Activated naive CD8-positive, alpha-beta T cell treated with anti-CD3 and anti-CD28 coated beads, Interleukin-2, amount 50 U/mL, for 16 hours (primary cell): ENCODE results near the gene FANCM.

Source experiments
- DNase-seq: peaks from one replicate; pipeline ENCODE4 v3.0.0-alpha.2; 2020; ENCODE audit warnings: low read depth, low spot score

Gene FANCM

DNA sequence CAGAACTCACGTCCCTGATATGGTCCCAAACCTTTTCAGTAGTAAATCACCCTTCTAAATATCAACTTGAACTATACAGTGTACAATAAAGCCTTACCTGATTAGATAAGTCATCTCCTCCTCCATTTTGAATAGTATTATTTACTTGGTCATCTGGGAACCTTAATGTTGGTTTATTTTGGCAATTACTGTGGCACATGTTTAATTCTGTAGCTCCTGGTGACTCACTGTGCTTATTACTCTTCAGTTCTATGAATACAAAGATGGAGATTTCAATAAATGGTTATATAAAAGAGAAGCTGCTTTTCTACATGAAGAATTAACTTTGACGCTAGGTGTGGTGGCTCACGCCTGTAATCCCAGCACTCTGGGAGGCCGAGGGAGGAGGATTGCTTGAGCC, 91.8 kb downstream of the FANCM start:
- DNase-seq, result no peak

DNA sequence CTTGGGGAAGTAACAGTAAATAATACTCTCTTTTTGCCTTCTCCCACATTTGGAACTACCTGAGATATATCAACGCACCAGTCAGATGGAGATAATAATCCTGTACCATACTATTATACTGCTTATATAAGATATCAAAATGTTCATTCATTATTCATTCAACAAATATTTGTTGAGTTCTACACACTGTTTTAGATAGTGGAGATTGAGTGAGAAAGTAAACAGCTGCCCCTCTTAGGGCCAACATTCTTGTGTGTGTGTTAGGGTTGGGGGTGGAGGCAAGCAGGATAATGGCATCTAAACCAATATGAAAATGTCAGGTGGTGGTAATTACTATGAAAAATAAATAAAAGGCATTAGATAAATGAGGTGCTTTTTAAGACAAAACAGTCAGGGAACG, 103.3 kb downstream of the FANCM start:
- no peak for DNase-seq

DNA sequence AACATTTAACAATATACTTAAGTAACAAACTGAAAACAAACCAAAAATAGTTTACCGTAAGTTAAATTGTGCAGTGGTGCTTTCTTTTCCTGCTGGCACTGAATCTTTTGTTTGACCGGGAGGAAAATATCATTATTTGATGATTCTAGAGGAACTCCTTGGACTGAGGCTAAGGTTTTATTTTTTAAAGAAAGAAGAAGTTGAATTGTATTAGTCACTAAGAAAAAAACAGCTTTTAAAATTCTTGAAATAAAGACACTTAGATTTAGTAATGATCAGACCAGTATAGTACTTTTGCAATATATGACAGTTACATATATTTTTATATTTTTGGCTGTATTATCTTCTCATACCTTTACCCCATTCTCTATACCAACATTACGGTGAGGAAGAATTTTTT, 107.0 kb downstream of the FANCM start:
- no peak for DNase-seq

DNA sequence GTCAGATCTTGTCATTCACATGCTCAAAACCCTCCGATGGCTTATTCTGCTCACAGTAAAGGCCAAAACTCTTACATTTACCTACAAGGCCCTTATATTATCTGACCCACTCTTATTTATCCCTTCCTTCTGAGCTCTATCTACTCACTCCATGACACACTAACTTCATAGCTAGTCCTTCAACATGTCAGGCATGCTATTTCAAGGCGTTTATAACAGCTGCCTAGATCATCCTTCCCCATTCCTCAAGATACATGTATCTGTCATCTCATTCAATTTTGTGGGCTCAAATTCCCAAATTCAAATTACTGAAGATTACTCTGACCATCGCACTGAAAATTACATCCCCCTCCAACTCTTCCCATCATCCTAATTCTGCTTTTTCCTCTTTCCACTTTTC, 110.4 kb downstream of the FANCM start:
- DNase-seq, result no peak

DNA sequence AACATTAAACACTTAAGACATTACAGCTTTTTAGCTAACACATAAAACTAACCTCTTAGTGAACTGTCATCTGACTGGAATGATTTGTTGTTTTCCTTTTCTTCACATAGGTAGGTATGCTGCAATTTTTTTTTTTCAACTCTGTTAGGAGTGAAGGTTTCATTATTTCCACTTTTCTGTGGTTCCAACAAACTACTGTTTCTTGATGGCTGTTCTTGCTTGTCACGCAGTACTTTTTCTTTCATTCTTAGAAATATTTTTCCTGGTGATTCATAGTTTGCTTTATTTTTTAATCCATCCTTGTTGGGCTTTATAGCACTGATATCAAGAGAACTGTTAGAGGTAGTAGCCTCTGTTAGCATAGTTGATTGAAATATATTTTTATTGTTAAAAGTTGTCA, 111.0 kb downstream of the FANCM start:
- DNase-seq, result no peak

DNA sequence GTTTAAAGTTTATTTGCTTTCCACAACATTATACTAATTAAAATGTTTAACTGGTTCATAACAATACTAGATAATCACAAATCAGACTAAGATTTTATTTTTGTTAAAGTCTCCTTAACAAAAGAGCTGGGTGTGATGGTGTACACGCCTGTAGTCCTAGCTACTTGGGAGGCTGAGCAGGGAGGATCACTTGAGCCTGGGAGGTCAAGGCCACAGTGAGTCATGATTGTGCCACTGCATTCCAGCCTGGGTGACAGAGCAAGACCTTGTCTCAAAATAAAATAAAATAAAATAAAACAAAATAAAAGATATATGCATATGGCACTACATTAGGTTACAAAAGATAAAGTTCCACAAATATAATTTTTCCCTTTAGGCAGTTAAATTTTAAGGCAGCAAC, 111.7 kb downstream of the FANCM start:
- no peak for DNase-seq

DNA sequence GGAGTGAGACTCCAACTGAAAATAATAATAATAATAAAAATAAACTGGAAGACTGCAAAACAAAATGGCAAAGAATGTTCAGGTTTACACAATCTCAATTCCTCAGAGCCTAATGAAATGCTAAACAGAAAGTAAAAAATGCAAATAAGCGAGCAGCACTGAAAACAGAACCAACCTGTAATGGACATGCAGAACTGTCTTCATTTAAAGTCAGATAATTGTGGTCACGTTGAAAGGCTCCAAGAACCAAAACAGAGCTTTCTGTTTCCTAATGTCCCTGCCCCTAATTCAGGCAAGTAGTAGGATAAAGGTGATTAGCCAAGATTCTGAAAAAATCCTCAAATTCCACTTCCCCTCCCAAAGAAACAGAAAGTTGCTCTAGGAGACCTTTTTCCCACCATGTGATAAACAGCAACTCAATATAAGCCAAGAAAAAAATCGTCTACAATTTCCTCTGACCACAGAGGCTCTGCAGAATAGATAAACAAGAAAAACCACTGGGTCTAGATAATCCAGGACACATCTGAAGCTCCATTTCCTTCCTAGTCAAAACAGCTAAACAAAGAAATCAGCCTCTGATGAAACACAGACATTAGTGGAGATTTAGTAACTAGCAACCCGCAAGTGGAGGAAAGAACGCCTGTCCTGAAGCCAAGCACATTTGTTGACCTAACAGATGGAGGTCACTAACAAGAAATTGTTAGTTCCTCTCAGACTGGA, 114.3 kb downstream of the FANCM start:
- DNase-seq, result no peak
